CD14-positive monocyte (primary cell): ENCODE results near the gene TTC28. TPM values are rescaled to one million over a fixed set of nuclear protein-coding genes. Genes with fewer than 3 reads are reported as not detected.

Experiments
- DNase-seq, 3 donors: peaks; one replicate each; pipeline ENCODE4 v3.0.0-alpha.2; 2011 to 2022
- H2AFZ ChIP-seq: 2 replicates; pipeline ENCODE4 v1.6.0; 2012; ENCODE audit warnings: mild to moderate bottlenecking, low read depth, low read length, inconsistent platforms; ENCODE audit not compliant: insufficient read depth, poor library complexity, severe bottlenecking
- H3K27ac ChIP-seq, 2 donors: 1 replicate in 1 of 2; 2 replicates in 1 of 2; pipeline ENCODE4 v1.5.1; 2012 to 2013; ENCODE audit warnings: low read length in 2 of 2, control low read depth in 1 of 2, inconsistent platforms in 1 of 2, low read depth in 1 of 2, mild to moderate bottlenecking in 1 of 2
- H3K27me3 ChIP-seq, 2 donors: one replicate each; pipeline versions ENCODE4 v1.6.0 to v1.6.1; 2011 to 2013; ENCODE audit warnings: low read length in 2 of 2; ENCODE audit not compliant: control insufficient read depth in 2 of 2, insufficient read depth in 2 of 2
- H3K36me3 ChIP-seq, 2 donors: replicated peaks in 1 of 2; 1 replicate in 1 of 2; 2 replicates in 1 of 2; pipeline versions ENCODE4 v1.5.1 to v1.6.1; 2012 to 2013; ENCODE audit warnings: low read length in 2 of 2, control low read depth in 1 of 2, inconsistent platforms in 1 of 2, mild to moderate bottlenecking in 1 of 2; ENCODE audit not compliant: insufficient read depth in 2 of 2, control insufficient read depth in 1 of 2
- H3K4me1 ChIP-seq, 2 donors: 1 replicate in 1 of 2; 2 replicates in 1 of 2; pipeline versions ENCODE4 v1.5.1 to v1.6.1; 2012 to 2013; ENCODE audit warnings: low read length in 2 of 2, control low read depth in 1 of 2, inconsistent platforms in 1 of 2, mild to moderate bottlenecking in 1 of 2, moderate library complexity in 1 of 2; ENCODE audit not compliant: insufficient read depth in 2 of 2, control insufficient read depth in 1 of 2
- H3K4me2 ChIP-seq: replicated peaks from 2 replicates; pipeline ENCODE3; 2012; ENCODE audit warnings: low read length, moderate library complexity, mild to moderate bottlenecking; ENCODE audit not compliant: poor library complexity, severe bottlenecking; ENCODE audit errors: extremely low read depth
- H3K4me3 ChIP-seq, 3 experiments: fragments of 200-600 bp in 1 of 3; sonication (generic) in 1 of 3; replicated peaks in 1 of 3; 1 replicate in 2 of 3; 2 replicates in 1 of 3; pipeline ENCODE4 v1.5.1; 2011 to 2013; ENCODE audit warnings: low read length in 3 of 3, mild to moderate bottlenecking in 3 of 3, control low read depth in 2 of 3, low read depth in 2 of 3, inconsistent platforms in 1 of 3, moderate library complexity in 1 of 3
- H3K79me2 ChIP-seq: 2 replicates; pipeline ENCODE4 v1.6.0; 2012; ENCODE audit warnings: mild to moderate bottlenecking, control low read depth, inconsistent platforms, low read length, moderate library complexity; ENCODE audit not compliant: insufficient read depth
- H3K9ac ChIP-seq: 2 replicates; pipeline ENCODE4 v1.6.0; 2017; ENCODE audit warnings: low read length, mild to moderate bottlenecking; ENCODE audit not compliant: insufficient read depth, poor library complexity, severe bottlenecking
- H3K9me3 ChIP-seq, 2 donors: replicated peaks in 1 of 2; 1 replicate in 1 of 2; 2 replicates in 1 of 2; pipeline versions ENCODE4 v1.5.1 to v1.6.1; 2012 to 2013; ENCODE audit warnings: low read length in 2 of 2, control low read depth in 1 of 2; ENCODE audit not compliant: control insufficient read depth in 1 of 2, insufficient read depth in 1 of 2
- H4K20me1 ChIP-seq: 2 replicates; pipeline ENCODE4 v1.6.0; 2012; ENCODE audit warnings: mild to moderate bottlenecking, low read length, control low read depth, moderate library complexity; ENCODE audit not compliant: insufficient read depth
- H3K27ac Mint-ChIP-seq, 7 donors: one replicate each; pipeline ENCODE4 v1.8.0; 2020; ENCODE audit warnings: mild to moderate bottlenecking in 7 of 7, mixed read lengths in 7 of 7, moderate library complexity in 6 of 7, inconsistent platforms in 2 of 7
- H3K27me3 Mint-ChIP-seq, 3 donors: one replicate each; pipeline ENCODE4 v1.8.0; 2021 to 2022; ENCODE audit warnings: low read depth in 3 of 3, mild to moderate bottlenecking in 3 of 3, mixed read lengths in 3 of 3, moderate library complexity in 3 of 3, inconsistent platforms in 1 of 3
- H3K36me3 Mint-ChIP-seq, 2 donors: one replicate each; pipeline ENCODE4 v1.8.0; 2020; ENCODE audit warnings: mixed read lengths in 2 of 2, inconsistent platforms in 1 of 2, mild to moderate bottlenecking in 1 of 2
- H3K4me1 Mint-ChIP-seq: one replicate; pipeline ENCODE4 v1.8.0; 2020; ENCODE audit warnings: mild to moderate bottlenecking, mixed read lengths
- H3K4me3 Mint-ChIP-seq, 2 donors: one replicate each; pipeline ENCODE4 v1.8.0; 2020; ENCODE audit warnings: mild to moderate bottlenecking in 2 of 2, mixed read lengths in 2 of 2, moderate library complexity in 1 of 2
- H3K9me3 Mint-ChIP-seq, 7 donors: one replicate each; pipeline ENCODE4 v1.8.0; 2020 to 2022; ENCODE audit warnings: mixed read lengths in 7 of 7, mild to moderate bottlenecking in 6 of 7, moderate library complexity in 6 of 7, inconsistent platforms in 2 of 7
- CTCF ChIP-seq: fragments of 200-600 bp; IDR thresholded peaks from one replicate; pipeline ENCODE4 v1.8.0; 2022; ENCODE audit warnings: antibody characterized with exemption, mild to moderate bottlenecking
- WGBS: methylation state at CpG from one replicate; pipeline ENCODE4 v1.1.5; 2013; ENCODE audit warnings: missing lambda C conversion rate; ENCODE audit not compliant: insufficient coverage; 5-methylcytosine and 5-hydroxymethylcytosine counted together
- intact Hi-C, 2 donors: fragments of 100-400 bp; cut with micrococcal nuclease; formaldehyde crosslinking; loops; one replicate each; pipeline versions ENCODE4 v1.15.0 to v1.15.1; 2023
- polyA plus RNA-seq, 3 donors: library from polyadenylated mRNA; depleted of rRNA in 1 of 3; unstranded in 2 of 3; stranded (reverse) in 1 of 3; fragments of 300-500 nt in 2 of 3; fragments of >200 nt in 1 of 3; fragmentation: Illumina TruSeq in 2 of 3; gene quantifications; 1 replicate in 2 of 3; 2 replicates in 1 of 3; pipeline ENCODE4 v1.2.3, GENCODE V29; 2012 to 2021

Gene TTC28
- polyA plus RNA-seq, 3 donors, result 0.24 to 0.61 TPM; not detected in 1

- Mint-ChIP-seq H3K27ac (no peak overlapping the region), H3K4me1 (peaks cover 16% of the 10 kb centered on the region)
- 99% methylated on average over 9 of the region's 9 CpGs for WGBS
These were observed 679.3 kb downstream of the TTC28 start for GRCh38 chr22:28000361-28000760.

GRCh38 chr22:27999876-28000275 is 679.8 kb downstream of the TTC28 start:
- no CpG with 5 or more reads among the region's 6 CpGs for WGBS
- no peak overlapping the region for H3K4me2 ChIP-seq
- H3K9ac ChIP-seq, result no peak overlapping the region
- Mint-ChIP-seq H3K27ac (no peak overlapping the region), H3K4me3 (no peak overlapping the region), H3K27me3 (no peaks in the 10 kb centered on the region), H3K9me3 (no peaks in the 10 kb centered on the region), H3K36me3 (no peaks in the 10 kb centered on the region), H3K4me1 (peaks cover 18% of the 10 kb centered on the region)
- H3K79me2 ChIP-seq, result no peaks in the 10 kb centered on the region
- no peak for TF ChIP-seq CTCF
- H3K9me3 ChIP-seq, result no peaks in the 10 kb centered on the region
- H3K4me1 ChIP-seq, result peaks cover 12 to 21% of the 10 kb centered on the region in 2 donors
- intact Hi-C loops, result no loop called here
- H3K4me3 ChIP-seq, result no peak overlapping the region
- no peaks in the 10 kb centered on the region for H4K20me1 ChIP-seq
- no peaks in the 10 kb centered on the region for H3K36me3 ChIP-seq
- H3K27ac ChIP-seq, result no peak overlapping the region
- no peak for DNase-seq
- no peak overlapping the region for H2AFZ ChIP-seq
- H3K27me3 ChIP-seq, result no peaks in the 10 kb centered on the region

More at GRCh38 chr22:28000361-28000760, 679.3 kb downstream of the TTC28 start:
- peaks cover 12 to 17% of the 10 kb centered on the region in 2 donors for H3K4me1 ChIP-seq
- no peak overlapping the region for H3K4me3 ChIP-seq
- H3K9me3 Mint-ChIP-seq, result no peaks in the 10 kb centered on the region
- intact Hi-C loops, result no loop called here
- H3K4me2 ChIP-seq, result no peak overlapping the region
- no peak overlapping the region for H3K27ac ChIP-seq
- H3K27me3 ChIP-seq, result no peaks in the 10 kb centered on the region
- no peak for TF ChIP-seq CTCF
- H3K27me3 Mint-ChIP-seq, result no peaks in the 10 kb centered on the region
- H3K79me2 ChIP-seq, result no peaks in the 10 kb centered on the region
- H4K20me1 ChIP-seq, result no peaks in the 10 kb centered on the region
- H2AFZ ChIP-seq, result no peak overlapping the region
- no peaks in the 10 kb centered on the region for H3K36me3 ChIP-seq
- DNase-seq, result no peak
- H3K9me3 ChIP-seq, result no peaks in the 10 kb centered on the region
- H3K36me3 Mint-ChIP-seq, result no peaks in the 10 kb centered on the region
- no peak overlapping the region for H3K9ac ChIP-seq
- H3K4me3 Mint-ChIP-seq, result no peak overlapping the region
